ENCODE data around the gene CTNND2. TPM values are rescaled to one million over a fixed set of nuclear protein-coding genes. Genes with fewer than 3 reads are reported as not detected.
"Not testable (repeated sequence)": the region's sequence is repeated elsewhere in the genome, so short reads cannot be mapped to it uniquely, and the experiment has no call there.

CTNND2 gene
- polyA plus RNA-seq, 1 experiment = not detected

- no peak for DNase-seq (ENCODE audit: low read depth, low spot score)
- CTCF ChIA-PET = interaction anchor here (0.6 kb wide), 1 partner anchor 116 kb away, joined by 3 read pairs; no protein-coding TSS in a partner anchor
- no peak overlapping the region for H3K27ac ChIP-seq (ENCODE audit: low read depth, low read length)
- H3K4me3 ChIP-seq (ENCODE audit: low read depth, low read length) = no peak overlapping the region
- peaks cover 5% of the 10 kb centered on the region for H3K27me3 ChIP-seq (ENCODE audit: control insufficient read depth, insufficient read depth, low read length)
- no peaks in the 10 kb centered on the region for H3K9me3 ChIP-seq (ENCODE audit: control insufficient read depth, insufficient read depth, low read length)
- POLR2A ChIA-PET = no interaction called here
- no peak for TF ChIP-seq CTCF (IDR thresholded peaks at IDR 0.05; ENCODE audit: low read depth, low read length)
Measured at GRCh38 chr5:11010429-11011210, 893.6 kb downstream of the CTNND2 start.

GRCh38 chr5:11009576-11009975, 894.7 kb downstream of the CTNND2 start:
- Histone ChIP-seq H3K9me3 (ENCODE audit: control insufficient read depth, insufficient read depth, low read length) (no peaks in the 10 kb centered on the region), H3K4me3 (ENCODE audit: low read depth, low read length) (no peak overlapping the region), H3K27ac (ENCODE audit: low read depth, low read length) (no peak overlapping the region), H3K27me3 (ENCODE audit: control insufficient read depth, insufficient read depth, low read length) (peaks cover 5% of the 10 kb centered on the region)
- DNase-seq (ENCODE audit: low read depth, low spot score) = no peak
- ChIA-PET CTCF (no interaction called here), POLR2A (no interaction called here)
- no peak for TF ChIP-seq CTCF (IDR thresholded peaks at IDR 0.05; ENCODE audit: low read depth, low read length)

- Histone ChIP-seq H3K27ac (ENCODE audit: low read depth, low read length) (no peak overlapping the region), H3K4me3 (ENCODE audit: low read depth, low read length) (no peak overlapping the region), H3K27me3 (ENCODE audit: control insufficient read depth, insufficient read depth, low read length) (peaks cover 4% of the 10 kb centered on the region), H3K9me3 (ENCODE audit: control insufficient read depth, insufficient read depth, low read length) (no peaks in the 10 kb centered on the region)
- TF ChIP-seq CTCF (IDR thresholded peaks at IDR 0.05; ENCODE audit: low read depth, low read length) = no peak
- CTCF ChIA-PET = no interaction called here
- POLR2A ChIA-PET = no interaction called here
- no peak for DNase-seq (ENCODE audit: low read depth, low spot score)
Measured at GRCh38 chr5:11007269-11007870, 896.9 kb downstream of the CTNND2 start.

- H3K4me3 ChIP-seq (ENCODE audit: low read depth, low read length); H3K27ac ChIP-seq (ENCODE audit: low read depth, low read length); H3K9me3 ChIP-seq (ENCODE audit: control insufficient read depth, insufficient read depth, low read length); DNase-seq (ENCODE audit: low read depth, low spot score); POLR2A ChIA-PET; H3K27me3 ChIP-seq (ENCODE audit: control insufficient read depth, insufficient read depth, low read length): not testable (repeated sequence)
- CTCF ChIA-PET = interaction anchor here (0.7 kb wide), 1 partner anchor 376 kb away, joined by 7 read pairs; no protein-coding TSS in a partner anchor
Measured at GRCh38 chr5:11004523-11004922, 899.7 kb downstream of the CTNND2 start.

GRCh38 chr5:11000515-11001353, 903.5 kb downstream of the CTNND2 start:
- ChIA-PET POLR2A (no interaction called here), CTCF (no interaction called here)
- H3K9me3 ChIP-seq (ENCODE audit: control insufficient read depth, insufficient read depth, low read length) = no peaks in the 10 kb centered on the region
- peaks cover 2% of the 10 kb centered on the region for H3K27me3 ChIP-seq (ENCODE audit: control insufficient read depth, insufficient read depth, low read length)
- H3K4me3 ChIP-seq (ENCODE audit: low read depth, low read length) = no peak overlapping the region
- TF ChIP-seq CTCF (IDR thresholded peaks at IDR 0.05; ENCODE audit: low read depth, low read length) = no peak
- H3K27ac ChIP-seq (ENCODE audit: low read depth, low read length) = no peak overlapping the region
- DNase-seq (ENCODE audit: low read depth, low spot score) = no peak
